Adipocyte (in vitro differentiated cells): ENCODE data around the gene PACSIN2.
"Not testable (repeated sequence)": the region's sequence is repeated elsewhere in the genome, so short reads cannot be mapped to it uniquely, and the experiment has no call there.

ENCODE experiments used
- DNase-seq: peaks from one replicate; pipeline ENCODE4 v3.0.0-alpha.2; 2015; ENCODE audit warnings: low read depth
- H3K27me3 ChIP-seq: replicated peaks from 2 replicates; pipeline ENCODE4 v1.7.0; 2013; ENCODE audit warnings: mild to moderate bottlenecking, low read length, moderate library complexity; ENCODE audit not compliant: control insufficient read depth, insufficient read depth
- H3K36me3 ChIP-seq: 2 replicates; pipeline ENCODE4 v1.7.0; 2013; ENCODE audit warnings: low read length, mild to moderate bottlenecking, moderate library complexity; ENCODE audit not compliant: control insufficient read depth, insufficient read depth, severe bottlenecking
- H3K4me1 ChIP-seq: 2 replicates; pipeline ENCODE4 v1.7.0; 2013; ENCODE audit warnings: mild to moderate bottlenecking, low read length, moderate library complexity; ENCODE audit not compliant: control insufficient read depth, insufficient read depth
- H3K4me3 ChIP-seq: 2 replicates; pipeline ENCODE4 v1.7.0; 2013; ENCODE audit warnings: mild to moderate bottlenecking, low read length, moderate library complexity
- H3K9ac ChIP-seq: 2 replicates; pipeline ENCODE4 v1.7.0; 2013; ENCODE audit warnings: mild to moderate bottlenecking, low read length, moderate library complexity
- H3K9me3 ChIP-seq: 2 replicates; pipeline ENCODE4 v1.7.0; 2013; ENCODE audit warnings: mild to moderate bottlenecking, low read length, moderate library complexity; ENCODE audit not compliant: control insufficient read depth

PACSIN2 gene

DNA sequence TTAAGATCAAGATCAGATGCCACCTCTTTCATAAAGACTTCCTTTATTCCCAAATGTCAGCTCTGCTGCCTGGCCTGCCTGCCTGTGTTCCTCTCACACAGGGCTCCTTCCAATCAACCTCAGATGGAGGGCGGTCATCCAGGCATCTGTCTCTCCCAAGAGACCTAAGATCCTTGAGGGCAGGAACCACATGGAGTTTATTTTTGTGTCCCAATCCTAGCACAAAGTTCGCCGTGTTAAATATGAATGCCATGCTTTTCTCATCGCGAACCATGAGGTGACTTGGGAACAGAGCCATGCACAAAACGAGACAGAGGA is 85.2 kb downstream of the PACSIN2 start:
- DNase-seq, result no peak
- peak overlapping the region; percentile 37 for H3K9ac ChIP-seq
- no peaks in the 10 kb centered on the region for H3K9me3 ChIP-seq
- H3K4me3 ChIP-seq, result peak overlapping the region; percentile 26
- H3K27me3 ChIP-seq, result no peaks in the 10 kb centered on the region
- peaks cover 61% of the 10 kb centered on the region for H3K4me1 ChIP-seq
- H3K36me3 ChIP-seq, result no peaks in the 10 kb centered on the region

DNA sequence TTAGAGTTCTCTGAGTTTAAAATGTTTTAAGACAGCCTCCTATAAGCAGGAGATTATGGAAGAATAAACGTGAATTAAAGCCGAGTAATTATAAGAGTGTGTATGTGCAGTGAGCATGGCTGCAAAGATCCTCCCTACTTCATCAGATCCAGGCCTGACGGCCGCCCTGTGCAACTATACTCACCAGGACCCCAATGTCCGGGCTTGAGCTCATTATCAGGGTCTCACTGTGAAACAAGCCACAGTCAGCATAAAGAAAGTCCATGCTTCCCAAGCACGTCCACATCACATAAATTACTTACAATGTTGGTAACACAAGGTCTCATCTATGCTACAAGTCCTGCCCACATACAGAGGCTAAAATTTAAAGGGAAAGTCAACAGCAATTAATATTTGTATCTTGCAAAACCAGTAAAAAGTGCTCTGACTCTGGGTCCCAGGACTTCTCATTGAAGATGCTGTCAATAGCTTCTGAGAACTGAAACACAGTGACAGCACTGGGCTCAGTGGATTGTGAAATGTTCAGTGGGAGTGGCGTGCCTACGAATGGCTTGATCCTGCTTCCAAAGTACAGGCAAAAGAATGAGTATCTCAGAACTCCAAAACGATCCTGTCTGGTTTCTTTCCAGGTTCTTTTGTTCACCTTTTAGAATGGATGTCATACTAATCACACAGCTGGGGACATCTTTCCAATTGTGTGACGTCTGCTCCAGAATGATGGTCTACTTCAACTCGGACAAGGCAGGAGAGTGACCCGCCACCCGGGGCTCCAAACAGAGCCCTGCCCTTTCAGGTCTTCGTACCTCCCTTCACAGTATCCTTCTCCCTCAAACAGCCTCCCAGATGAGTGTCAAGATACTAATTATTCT is 85.7 kb downstream of the PACSIN2 start:
- H3K9me3 ChIP-seq, result no peaks in the 10 kb centered on the region
- no peaks in the 10 kb centered on the region for H3K36me3 ChIP-seq
- peak overlapping the region; percentile 37 for H3K9ac ChIP-seq
- H3K4me3 ChIP-seq, result peak overlapping the region; percentile 26
- H3K4me1 ChIP-seq, result peaks cover 56% of the 10 kb centered on the region
- no peaks in the 10 kb centered on the region for H3K27me3 ChIP-seq
- DNase-seq, result peak; percentile 66

DNA sequence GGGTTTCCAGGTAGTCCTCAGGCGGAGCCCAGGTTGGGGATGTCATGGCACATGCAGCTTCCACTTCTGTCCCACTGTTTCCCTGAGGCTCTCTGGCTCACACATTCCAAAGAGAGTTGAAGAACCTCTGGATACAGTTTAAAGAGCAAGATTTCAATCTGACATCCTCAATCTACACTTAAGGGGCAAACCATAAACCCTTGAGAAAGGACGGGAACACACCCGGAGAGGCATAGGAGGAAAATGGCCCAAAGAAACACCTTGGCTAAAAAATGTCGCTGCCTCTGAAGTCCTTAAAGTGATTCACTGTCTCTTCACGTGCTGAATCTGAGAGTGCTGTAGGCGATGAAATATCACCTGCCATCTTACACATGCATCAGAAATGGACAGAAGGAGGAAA is 87.0 kb downstream of the PACSIN2 start:
- H3K9ac ChIP-seq, result no peak overlapping the region
- no peaks in the 10 kb centered on the region for H3K27me3 ChIP-seq
- no peak overlapping the region for H3K4me3 ChIP-seq
- H3K9me3 ChIP-seq, result no peaks in the 10 kb centered on the region
- H3K36me3 ChIP-seq, result no peaks in the 10 kb centered on the region
- no peak for DNase-seq
- peaks cover 44% of the 10 kb centered on the region for H3K4me1 ChIP-seq

DNA sequence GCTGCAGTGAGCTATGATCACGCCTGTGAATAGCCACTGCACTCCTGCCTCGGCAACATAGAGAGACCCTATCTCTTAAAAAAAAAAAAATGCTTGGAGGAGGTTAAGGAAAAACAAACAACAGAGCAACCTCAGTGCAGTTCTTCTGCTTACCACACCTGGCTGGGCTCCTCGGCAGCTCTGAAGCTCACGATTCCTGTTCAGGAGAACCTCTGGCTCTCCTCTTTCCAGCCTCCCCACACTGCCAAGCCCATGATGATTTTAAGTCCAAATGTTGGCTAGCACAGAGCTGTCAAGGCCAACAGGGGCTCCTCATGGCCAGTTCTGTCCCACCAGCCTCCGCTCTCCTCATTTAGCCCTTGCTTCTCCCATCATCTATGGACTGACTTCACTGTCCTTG is 88.2 kb downstream of the PACSIN2 start:
- Histone ChIP-seq H3K9me3 (no peaks in the 10 kb centered on the region), H3K9ac (no peak overlapping the region), H3K4me3 (no peak overlapping the region), H3K27me3 (no peaks in the 10 kb centered on the region), H3K4me1 (peaks cover 38% of the 10 kb centered on the region), H3K36me3 (no peaks in the 10 kb centered on the region)
- DNase-seq, result no peak

DNA sequence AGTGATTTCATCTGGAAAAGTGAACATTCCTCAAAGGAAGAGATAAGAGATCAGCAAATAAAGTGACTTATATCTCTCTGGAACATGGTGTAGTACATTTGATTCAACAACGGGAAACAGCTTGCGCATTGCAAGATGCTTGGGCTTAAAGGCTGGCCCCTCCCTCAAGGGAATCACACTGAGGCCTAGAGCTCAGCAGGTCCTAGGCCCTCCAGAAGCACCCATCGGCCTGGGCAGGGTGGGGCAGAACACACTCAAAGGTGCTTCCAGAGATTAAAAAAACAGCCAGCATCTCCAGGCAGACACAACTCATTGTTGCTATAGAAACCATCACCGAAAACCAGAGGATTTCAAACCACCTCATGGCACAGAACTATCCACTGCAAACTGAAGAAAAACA is 88.8 kb downstream of the PACSIN2 start:
- Histone ChIP-seq H3K4me1 (peaks cover 32% of the 10 kb centered on the region), H3K9ac (no peak overlapping the region), H3K9me3 (no peaks in the 10 kb centered on the region), H3K27me3 (no peaks in the 10 kb centered on the region), H3K36me3 (no peaks in the 10 kb centered on the region), H3K4me3 (no peak overlapping the region)
- DNase-seq, result no peak

DNA sequence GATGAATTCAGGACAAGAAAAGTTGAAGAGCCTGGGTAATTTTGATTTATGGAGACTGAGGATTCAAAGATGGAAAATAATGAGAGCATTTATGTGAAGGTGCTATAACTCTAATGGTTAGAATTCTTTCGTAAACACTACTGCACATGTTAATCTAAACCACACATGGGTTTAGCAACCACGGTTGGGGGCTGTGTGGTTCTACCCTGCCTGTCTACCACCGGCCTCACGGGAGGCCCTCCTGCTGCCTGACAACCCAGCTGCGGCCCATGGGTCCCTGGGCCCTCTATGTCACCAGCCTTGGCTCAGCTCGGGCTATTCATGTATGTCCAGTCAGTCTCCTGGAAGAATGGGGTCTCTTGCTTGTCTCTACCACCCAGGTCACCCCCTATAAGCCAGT is 89.4 kb downstream of the PACSIN2 start:
- DNase-seq, result no peak
- no peaks in the 10 kb centered on the region for H3K9me3 ChIP-seq
- H3K36me3 ChIP-seq, result no peaks in the 10 kb centered on the region
- no peak overlapping the region for H3K9ac ChIP-seq
- H3K4me1 ChIP-seq, result peaks cover 30% of the 10 kb centered on the region
- no peaks in the 10 kb centered on the region for H3K27me3 ChIP-seq
- H3K4me3 ChIP-seq, result no peak overlapping the region

DNA sequence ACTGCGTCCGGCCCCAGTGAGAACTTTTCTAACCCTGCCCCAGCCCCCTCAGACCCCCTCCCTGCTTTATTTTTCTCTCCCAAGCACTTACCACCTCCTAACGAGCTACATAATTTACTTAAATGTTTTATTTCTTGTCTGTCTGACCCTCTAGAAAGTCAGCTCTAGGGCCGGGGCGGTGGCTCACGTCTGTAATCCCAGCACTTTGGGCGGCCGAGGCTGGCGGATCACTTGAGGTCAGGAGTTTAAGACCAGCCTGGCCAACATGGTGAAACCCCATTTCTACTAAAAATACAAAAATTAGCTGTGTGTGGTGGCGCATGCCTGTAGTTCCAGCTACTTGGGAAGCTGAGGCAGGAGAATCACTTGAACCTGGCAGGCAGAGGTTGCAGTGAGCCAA is 89.9 kb downstream of the PACSIN2 start:
- not testable (repeated sequence) for H3K9me3 ChIP-seq, H3K9ac ChIP-seq, H3K36me3 ChIP-seq, H3K4me3 ChIP-seq, DNase-seq, H3K27me3 ChIP-seq
- peaks cover 30% of the 10 kb centered on the region for H3K4me1 ChIP-seq

DNA sequence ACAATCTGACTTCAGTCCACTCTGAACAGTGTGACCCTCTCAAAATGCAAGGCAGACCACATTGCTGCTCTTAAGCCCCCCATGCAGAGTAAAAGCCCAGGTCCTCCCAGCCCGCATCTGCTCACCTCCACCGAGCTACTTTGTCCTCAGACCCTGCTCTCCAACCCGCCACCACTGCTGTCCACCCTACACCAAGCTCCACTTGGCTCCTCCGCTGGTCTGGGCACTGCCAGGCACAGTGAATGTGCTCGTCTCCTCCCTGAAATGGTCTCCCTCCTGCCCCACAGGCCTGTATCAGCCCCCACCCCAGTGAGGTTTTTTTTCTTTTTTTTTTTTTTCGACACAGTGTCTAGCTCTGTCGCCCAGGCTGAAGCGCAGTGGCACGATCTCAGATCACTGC is 90.5 kb downstream of the PACSIN2 start:
- DNase-seq, result no peak

DNA sequence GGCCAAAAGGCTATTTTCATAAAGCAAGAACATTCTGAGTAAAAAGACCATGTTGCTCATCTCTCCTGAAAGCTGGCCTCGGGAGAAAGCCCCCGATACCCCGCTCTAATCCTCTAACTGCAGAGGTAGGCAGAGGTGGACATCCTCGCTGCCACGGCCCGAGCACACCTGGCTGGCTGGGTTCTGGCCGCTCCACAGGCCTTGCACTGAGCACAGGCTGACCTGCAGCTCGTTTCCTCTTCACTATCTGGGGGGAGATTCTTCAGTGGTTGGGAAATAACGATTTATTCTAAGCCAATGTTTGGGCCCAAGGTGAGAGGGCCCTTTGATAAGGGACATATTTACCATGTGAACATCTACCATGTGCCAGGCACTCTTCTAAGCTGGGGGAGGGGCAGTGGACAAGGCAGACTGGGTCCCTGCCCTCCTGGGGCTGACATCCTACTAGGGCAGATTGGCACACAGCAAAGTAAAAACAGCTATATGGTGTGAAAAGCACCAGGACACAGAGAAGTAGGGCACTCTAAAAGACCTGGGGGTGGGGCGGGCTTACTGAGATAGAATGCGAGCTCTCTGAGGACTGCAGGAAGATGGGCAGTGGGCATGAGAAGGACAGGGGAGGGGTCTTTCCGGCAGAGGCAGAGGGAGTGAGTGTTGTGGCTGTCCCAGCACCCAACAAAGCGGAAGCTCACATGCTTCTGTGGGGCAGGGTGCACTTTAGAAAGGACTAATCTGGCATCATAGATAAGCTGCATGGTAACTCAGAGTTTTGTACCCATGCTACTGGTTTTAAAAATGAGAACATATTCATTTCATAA is 92.4 kb downstream of the PACSIN2 start:
- Histone ChIP-seq H3K27me3 (no peaks in the 10 kb centered on the region), H3K9ac (no peak overlapping the region), H3K4me1 (peaks cover 26% of the 10 kb centered on the region), H3K36me3 (no peaks in the 10 kb centered on the region), H3K4me3 (no peak overlapping the region), H3K9me3 (no peaks in the 10 kb centered on the region)
- no peak for DNase-seq

More for the DNA sequence above, 90.5 kb downstream of the PACSIN2 start:
- no peak overlapping the region for H3K4me3 ChIP-seq
- no peaks in the 10 kb centered on the region for H3K27me3 ChIP-seq
- H3K9me3 ChIP-seq, result no peaks in the 10 kb centered on the region
- no peak overlapping the region for H3K9ac ChIP-seq
- H3K4me1 ChIP-seq, result peaks cover 28% of the 10 kb centered on the region
- H3K36me3 ChIP-seq, result no peaks in the 10 kb centered on the region

DNA sequence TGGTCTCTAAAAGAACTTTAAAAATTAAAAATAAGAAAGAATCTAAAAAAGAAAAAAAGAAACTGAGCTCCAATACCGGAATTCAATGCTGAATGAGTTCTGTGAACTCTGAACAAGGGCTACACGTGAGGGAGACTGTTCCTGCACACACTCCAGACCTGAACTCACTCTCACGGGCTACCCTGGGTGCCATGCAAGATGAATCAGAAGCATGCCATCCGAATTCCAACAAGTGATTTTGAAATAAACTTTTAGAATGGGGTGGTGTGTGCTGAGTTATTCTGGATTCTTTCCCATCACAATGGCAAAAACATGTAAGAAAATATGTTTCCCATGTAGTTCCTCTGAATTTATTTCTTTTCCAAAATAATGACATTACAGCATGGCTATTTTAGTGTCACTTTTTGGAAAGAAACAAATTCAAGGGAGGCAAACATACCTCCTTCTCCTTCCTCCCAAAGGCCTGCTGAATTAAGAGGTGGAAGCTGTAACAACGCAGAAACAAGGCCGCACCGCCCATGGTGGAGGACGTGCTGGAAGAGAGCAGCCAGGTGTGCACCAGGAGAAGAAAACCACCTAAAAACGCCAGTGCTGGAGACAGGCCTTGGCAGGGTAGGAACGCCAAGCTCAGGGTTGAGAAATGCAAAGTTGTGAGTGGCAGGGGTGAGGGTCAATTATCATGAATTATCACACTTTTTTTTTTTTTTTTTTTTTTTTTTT is 94.7 kb downstream of the PACSIN2 start:
- Histone ChIP-seq H3K27me3 (no peaks in the 10 kb centered on the region), H3K9me3 (no peaks in the 10 kb centered on the region), H3K36me3 (no peaks in the 10 kb centered on the region), H3K9ac (peak overlapping the region; percentile 51), H3K4me1 (peaks cover 26% of the 10 kb centered on the region), H3K4me3 (no peak overlapping the region)
- DNase-seq, result peak; percentile 89

DNA sequence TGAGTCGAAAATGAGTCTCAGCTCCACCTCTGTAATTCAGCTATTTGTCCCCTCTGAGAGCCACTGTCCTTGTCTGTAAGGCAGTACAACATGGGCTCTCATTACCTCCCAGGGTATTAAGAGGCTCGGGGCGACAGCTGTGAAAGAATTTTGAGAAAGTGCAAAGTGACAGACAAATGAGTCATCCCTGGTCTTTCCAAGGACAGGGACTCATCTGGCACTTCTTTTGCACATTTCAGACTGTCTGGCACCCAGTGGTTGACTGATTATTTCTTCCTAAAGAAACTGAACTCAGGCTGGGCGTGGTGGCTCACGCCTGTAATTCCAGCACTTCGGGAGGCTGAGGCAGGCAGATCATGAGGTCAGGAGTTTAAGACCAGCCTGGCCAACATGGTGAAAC is 95.8 kb downstream of the PACSIN2 start:
- peak; percentile 45 for DNase-seq
- Histone ChIP-seq H3K4me1 (peaks cover 26% of the 10 kb centered on the region), H3K27me3 (no peaks in the 10 kb centered on the region), H3K9me3 (no peaks in the 10 kb centered on the region), H3K4me3 (no peak overlapping the region), H3K9ac (no peak overlapping the region), H3K36me3 (no peaks in the 10 kb centered on the region)
